ENCODE data around the gene ATP2B3.

- TF ChIP-seq, protein P1, sequence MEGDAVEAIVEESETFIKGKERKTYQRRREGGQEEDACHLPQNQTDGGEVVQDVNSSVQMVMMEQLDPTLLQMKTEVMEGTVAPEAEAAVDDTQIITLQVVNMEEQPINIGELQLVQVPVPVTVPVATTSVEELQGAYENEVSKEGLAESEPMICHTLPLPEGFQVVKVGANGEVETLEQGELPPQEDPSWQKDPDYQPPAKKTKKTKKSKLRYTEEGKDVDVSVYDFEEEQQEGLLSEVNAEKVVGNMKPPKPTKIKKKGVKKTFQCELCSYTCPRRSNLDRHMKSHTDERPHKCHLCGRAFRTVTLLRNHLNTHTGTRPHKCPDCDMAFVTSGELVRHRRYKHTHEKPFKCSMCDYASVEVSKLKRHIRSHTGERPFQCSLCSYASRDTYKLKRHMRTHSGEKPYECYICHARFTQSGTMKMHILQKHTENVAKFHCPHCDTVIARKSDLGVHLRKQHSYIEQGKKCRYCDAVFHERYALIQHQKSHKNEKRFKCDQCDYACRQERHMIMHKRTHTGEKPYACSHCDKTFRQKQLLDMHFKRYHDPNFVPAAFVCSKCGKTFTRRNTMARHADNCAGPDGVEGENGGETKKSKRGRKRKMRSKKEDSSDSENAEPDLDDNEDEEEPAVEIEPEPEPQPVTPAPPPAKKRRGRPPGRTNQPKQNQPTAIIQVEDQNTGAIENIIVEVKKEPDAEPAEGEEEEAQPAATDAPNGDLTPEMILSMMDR (IDR thresholded peaks at IDR 0.05), result no peak
- TF ChIP-seq POLR2AphosphoS5 (IDR thresholded peaks at IDR 0.05; ENCODE audit: low read depth, low read length), result no peak
- TF ChIP-seq REST (IDR thresholded peaks at IDR 0.05; ENCODE audit: insufficient read depth in 1 of 2, low read depth in 2 of 2, low read length in 1 of 2), result no peak
Observed at GRCh38 chrX:153490217-153490930, 27.1 kb upstream of the ATP2B3 start.

All from Panc1 (cell line).